Measurements from ENCODE around the gene MIA. TPM values are rescaled to one million over a fixed set of nuclear protein-coding genes. Genes with fewer than 3 reads are reported as not detected.

MIA gene
- total RNA-seq, 1 experiment from 2014 or later: 2.2 TPM

- H3K27me3 ChIP-seq (ENCODE audit: control insufficient read depth, insufficient read depth, low read length): no peaks in the 10 kb centered on the region
- ChIA-PET CTCF (no interaction called here), POLR2A (interaction anchor here (1.4 kb wide), 1 partner anchor 23 kb away, joined by 8 read pairs; no protein-coding TSS in a partner anchor)
- DNase-seq (ENCODE audit: low read depth, low spot score): no peak
- TF ChIP-seq REST (IDR thresholded peaks at IDR 0.05; ENCODE audit: insufficient read depth in 1 of 2, low read depth in 2 of 2, low read length in 1 of 2) (no peak), CTCF (IDR thresholded peaks at IDR 0.05) (no peak), SIN3A (IDR thresholded peaks at IDR 0.05; ENCODE audit: borderline replicate concordance, insufficient read depth, low read depth, low read length) (no peak)
- H3K36me3 ChIP-seq (ENCODE audit: control insufficient read depth, insufficient read depth, low read length): no peaks in the 10 kb centered on the region; the same call in 1 of the 2 replicates
- peaks cover 6% of the 10 kb centered on the region for H3K4me1 ChIP-seq (ENCODE audit: control insufficient read depth, insufficient read depth, low read length)
- H3K27ac ChIP-seq (ENCODE audit: low read length): peak overlapping the region; percentile 23; the same call in 1 of the 2 replicates
- 0 out of 2 replicates have a peak, but pooled peaks have one; percentile 25 for ATAC-seq
- in situ Hi-C loops (cut with HindIII; ENCODE audit: low pct_unique_long_range_greater_than_20kb, low sequenced_read_pairs) (no loop called here), intact Hi-C loops (cut with micrococcal nuclease; ENCODE audit: unreplicated experiment) (no loop called here)
- BruUV-seq (replicated peaks): no TSS peak
- no peak overlapping the region for H3K4me3 ChIP-seq (ENCODE audit: low read depth in 2 of 2, low read length in 2 of 2)
- H3K9me3 ChIP-seq (ENCODE audit: control insufficient read depth, insufficient read depth, low read depth, low read length): no peaks in the 10 kb centered on the region
These were observed 30.5 kb upstream of the MIA start for GRCh38 chr19:40744554-40745401.

- in situ Hi-C loops (cut with HindIII; ENCODE audit: low pct_unique_long_range_greater_than_20kb, low sequenced_read_pairs): no loop called here
- intact Hi-C loops (cut with micrococcal nuclease; ENCODE audit: unreplicated experiment): no loop called here
- Histone ChIP-seq H3K4me3 (ENCODE audit: low read depth in 2 of 2, low read length in 2 of 2) (no peak overlapping the region), H3K27ac (ENCODE audit: low read length) (no peak overlapping the region), H3K27me3 (ENCODE audit: control insufficient read depth, insufficient read depth, low read length) (no peaks in the 10 kb centered on the region), H3K4me1 (ENCODE audit: control insufficient read depth, insufficient read depth, low read length) (peaks cover 10% of the 10 kb centered on the region), H3K36me3 (ENCODE audit: control insufficient read depth, insufficient read depth, low read length) (no peaks in the 10 kb centered on the region; the same call in none of the 2 replicates), H3K9me3 (ENCODE audit: control insufficient read depth, insufficient read depth, low read depth, low read length) (no peaks in the 10 kb centered on the region)
- ChIA-PET POLR2A (no interaction called here), CTCF (interaction anchor here (0.6 kb wide), 1 partner anchor 10 kb away, joined by 3 read pairs; no protein-coding TSS in a partner anchor)
- no peak for DNase-seq (ENCODE audit: low read depth, low spot score)
- TF ChIP-seq CTCF (IDR thresholded peaks at IDR 0.05): no peak
- no peak for TF ChIP-seq TCF7L2 (IDR thresholded peaks at IDR 0.05; ENCODE audit: low read depth, low read length)
- TF ChIP-seq REST (IDR thresholded peaks at IDR 0.05; ENCODE audit: insufficient read depth in 1 of 2, low read depth in 2 of 2, low read length in 1 of 2): no peak
- TF ChIP-seq SIN3A (IDR thresholded peaks at IDR 0.05; ENCODE audit: borderline replicate concordance, insufficient read depth, low read depth, low read length): no peak
- TF ChIP-seq POLR2AphosphoS5 (IDR thresholded peaks at IDR 0.05; ENCODE audit: low read depth, low read length): no peak
- ATAC-seq: no peak
- BruUV-seq (replicated peaks): no TSS peak
These were observed 29.9 kb upstream of the MIA start for GRCh38 chr19:40745402-40745780.
